DND-41 (cell line): ENCODE measurements around the gene ITSN1.
"Not testable (repeated sequence)": the region's sequence is repeated elsewhere in the genome, so short reads cannot be mapped to it uniquely, and the experiment has no call there.

ENCODE experiments used
- ATAC-seq: fragments of 200-7000 bp; cut with Tn5 transposase; 3 replicates; pipeline ENCODE4 v1.9.1; 2021; ENCODE audit warnings: low read depth; ENCODE audit not compliant: insufficient read depth
- DNase-seq: peaks from one replicate; pipeline ENCODE4 v3.0.0-alpha.2; 2020
- H2AFZ ChIP-seq: 2 replicates; pipeline ENCODE4 v1.6.0; 2012; ENCODE audit warnings: low read depth, low read length
- H3K27ac ChIP-seq: 2 replicates; pipeline ENCODE4 v1.5.1; 2012; ENCODE audit warnings: low read length, inconsistent platforms
- H3K27me3 ChIP-seq: fragments of 200-600 bp; sonication (generic); 2 replicates; pipeline ENCODE4 v1.6.0; 2012; ENCODE audit warnings: low read length, mild to moderate bottlenecking, inconsistent platforms; ENCODE audit not compliant: insufficient read depth, poor library complexity
- H3K36me3 ChIP-seq: 2 replicates; pipeline ENCODE4 v1.5.1; 2012; ENCODE audit warnings: low read length, inconsistent platforms; ENCODE audit not compliant: insufficient read depth
- H3K4me1 ChIP-seq: 2 replicates; pipeline ENCODE4 v1.5.1; 2012; ENCODE audit warnings: mild to moderate bottlenecking, low read length; ENCODE audit not compliant: insufficient read depth
- H3K4me2 ChIP-seq: 2 replicates; pipeline ENCODE4 v1.6.0; 2012; ENCODE audit warnings: mild to moderate bottlenecking, moderate library complexity, low read length, inconsistent platforms; ENCODE audit not compliant: insufficient read depth
- H3K4me3 ChIP-seq, 2 experiments: fragments of 200-600 bp in 1 of 2; shearing (Covaris generic) in 1 of 2; 2 replicates each; pipeline ENCODE4 v1.5.1; 2012 to 2016; ENCODE audit warnings: inconsistent platforms in 2 of 2, low read length in 2 of 2, mild to moderate bottlenecking in 2 of 2, low read depth in 1 of 2, moderate library complexity in 1 of 2
- H3K79me2 ChIP-seq: 2 replicates; pipeline ENCODE4 v1.6.0; 2012; ENCODE audit warnings: low read length, inconsistent platforms; ENCODE audit not compliant: insufficient read depth
- H3K9ac ChIP-seq: 2 replicates; pipeline ENCODE4 v1.6.0; 2012; ENCODE audit warnings: low read depth, mild to moderate bottlenecking, inconsistent platforms, low read length, moderate library complexity
- H3K9me3 ChIP-seq: 2 replicates; pipeline ENCODE4 v1.5.1; 2012; ENCODE audit warnings: low read length, moderate library complexity, mild to moderate bottlenecking, inconsistent platforms; ENCODE audit not compliant: insufficient read depth, severe bottlenecking
- H4K20me1 ChIP-seq: 2 replicates; pipeline ENCODE4 v1.6.0; 2012; ENCODE audit warnings: low read length; ENCODE audit not compliant: insufficient read depth
- CTCF ChIP-seq: IDR thresholded peaks from 2 replicates; pipeline ENCODE4 v1.5.1; 2012; ENCODE audit warnings: borderline replicate concordance, low read length, moderate library complexity, mild to moderate bottlenecking; ENCODE audit not compliant: poor library complexity, severe bottlenecking; ENCODE audit errors: extremely low read depth
- EZH2 ChIP-seq: IDR thresholded peaks from 3 replicates; pipeline ENCODE4 v1.6.1; 2012; ENCODE audit warnings: borderline replicate concordance, low read depth, mild to moderate bottlenecking, moderate library complexity, low read length, inconsistent platforms; ENCODE audit not compliant: severe bottlenecking

Gene ITSN1

DNA sequence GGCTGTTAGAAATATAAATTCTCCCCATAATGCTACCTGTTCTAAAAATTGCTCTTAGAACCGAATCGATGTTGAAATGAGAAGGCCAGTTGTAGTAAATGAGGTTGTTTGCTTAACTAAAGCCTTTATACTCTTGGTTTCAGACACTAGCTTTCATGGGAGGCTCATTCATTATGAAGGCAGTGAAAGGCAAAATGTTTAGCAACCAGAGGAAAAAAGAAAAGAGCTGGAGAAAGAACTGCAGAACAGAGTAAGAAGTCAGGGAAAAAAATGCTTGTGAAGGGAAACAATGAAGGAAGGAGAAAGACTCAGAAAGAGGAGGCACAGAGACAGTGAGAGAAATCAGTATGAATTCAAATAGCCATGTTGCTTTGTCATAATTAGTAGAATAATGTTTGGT is 145.1 kb downstream of the ITSN1 start:
- no peak overlapping the region for H3K9ac ChIP-seq
- TF ChIP-seq EZH2 = no peak
- TF ChIP-seq CTCF = no peak
- no peak overlapping the region for H2AFZ ChIP-seq
- no peak overlapping the region for H3K4me2 ChIP-seq
- no peaks in the 10 kb centered on the region; the same call in 1 of the 2 replicates for H3K36me3 ChIP-seq
- DNase-seq (no peak), ATAC-seq (no peak)
- no peaks in the 10 kb centered on the region for H4K20me1 ChIP-seq
- H3K27ac ChIP-seq = no peak overlapping the region
- H3K4me3 ChIP-seq = no peak overlapping the region
- no peaks in the 10 kb centered on the region for H3K79me2 ChIP-seq
- no peaks in the 10 kb centered on the region for H3K9me3 ChIP-seq
- no peaks in the 10 kb centered on the region for H3K4me1 ChIP-seq
- no peaks in the 10 kb centered on the region for H3K27me3 ChIP-seq

- not testable (repeated sequence) for H3K36me3 ChIP-seq, H3K4me3 ChIP-seq, H3K9ac ChIP-seq, H4K20me1 ChIP-seq, DNase-seq, H3K27ac ChIP-seq, H2AFZ ChIP-seq, H3K9me3 ChIP-seq, H3K4me1 ChIP-seq, H3K4me2 ChIP-seq, H3K27me3 ChIP-seq, ATAC-seq, H3K79me2 ChIP-seq
Observed at GRCh38 chr21:33788438-33788837, 146.1 kb downstream of the ITSN1 start.

GRCh38 chr21:33789697-33790096 is 147.4 kb downstream of the ITSN1 start:
- ATAC-seq = no peak
- DNase-seq = no peak
- Histone ChIP-seq H3K9me3 (no peaks in the 10 kb centered on the region), H3K27me3 (no peaks in the 10 kb centered on the region), H4K20me1 (no peaks in the 10 kb centered on the region), H3K36me3 (peaks cover 2% of the 10 kb centered on the region; the same call in 1 of the 2 replicates), H3K4me1 (no peaks in the 10 kb centered on the region), H3K4me2 (no peak overlapping the region), H3K4me3 (no peak overlapping the region), H3K79me2 (no peaks in the 10 kb centered on the region), H3K9ac (no peak overlapping the region), H2AFZ (no peak overlapping the region), H3K27ac (no peak overlapping the region)
- TF ChIP-seq EZH2 = no peak
- TF ChIP-seq CTCF = no peak

GRCh38 chr21:33791073-33791472 is 148.8 kb downstream of the ITSN1 start:
- H3K4me2 ChIP-seq = no peak overlapping the region
- H3K9ac ChIP-seq = no peak overlapping the region
- H3K9me3 ChIP-seq = no peaks in the 10 kb centered on the region
- H4K20me1 ChIP-seq = no peaks in the 10 kb centered on the region
- H3K79me2 ChIP-seq = no peaks in the 10 kb centered on the region
- H3K27ac ChIP-seq = no peak overlapping the region
- TF ChIP-seq CTCF = no peak
- TF ChIP-seq EZH2 = no peak
- ATAC-seq (no peak), DNase-seq (no peak)
- H3K4me3 ChIP-seq = no peak overlapping the region
- H2AFZ ChIP-seq = no peak overlapping the region
- H3K27me3 ChIP-seq = no peaks in the 10 kb centered on the region
- H3K36me3 ChIP-seq = peaks cover 2% of the 10 kb centered on the region; the same call in 1 of the 2 replicates
- H3K4me1 ChIP-seq = no peaks in the 10 kb centered on the region
